GM12878 (cell line): Measurements from ENCODE around the gene MZT2A. TPM values are rescaled to one million over a fixed set of nuclear protein-coding genes. Genes with fewer than 3 reads are reported as not detected.
"Not testable (repeated sequence)": the region's sequence is repeated elsewhere in the genome, so short reads cannot be mapped to it uniquely, and the experiment has no call there.

Experiments used
- ATAC-seq: fragments of 200-7000 bp; cut with Tn5 transposase; 3 replicates; pipeline ENCODE4 v1.9.1; 2020; ENCODE audit warnings: mild to moderate bottlenecking, moderate library complexity
- BruUV-seq: library from RNA; stranded (reverse); fragments of 400-500 nt; replicated peaks from 2 replicates; lab custom pipeline; 2021; lab: Mats Ljungman, UMichigan
- CTCF ChIA-PET: fragments of 300-600 bp; sonication (Branson Sonifier 250); formaldehyde crosslinking; extraction: SDS; loops from one replicate; lab custom pipeline; 2021; ENCODE audit warnings: inconsistent platforms; lab: Yijun Ruan, JAX
- POLR2A ChIA-PET: fragments of 350-600 bp; formaldehyde crosslinking; extraction: SDS; loops from one replicate; lab custom pipeline; 2021; ENCODE audit warnings: inconsistent platforms; lab: Charles Lee
- RAD21 ChIA-PET: fragments of 300-600 bp; sonication (Branson Sonifier 250); formaldehyde crosslinking; loops from one replicate; lab custom pipeline; 2023; ENCODE audit warnings: antibody characterized with exemption; ENCODE audit not compliant: unreplicated experiment; lab: Charles Lee
- SMC1A ChIA-PET: fragments of 300-600 bp; sonication (Branson Sonifier 250); formaldehyde crosslinking; loops from one replicate; lab custom pipeline; 2023; ENCODE audit not compliant: unreplicated experiment, uncharacterized antibody; lab: Charles Lee
- DNase-seq: peaks from one replicate; pipeline ENCODE4 v3.0.0-alpha.2; 2011; ENCODE audit warnings: low read depth, low spot score
- FAIRE-seq: peaks from 3 replicates; lab custom pipeline; 2011; peaks lifted over from hg19 to GRCh38; lab: Jason Lieb, UNC
- H2AFZ ChIP-seq: 2 replicates; pipeline ENCODE4 v1.6.0; 2011; ENCODE audit warnings: low read depth, low read length, control low read depth; ENCODE audit not compliant: control insufficient read depth
- H3K27ac ChIP-seq: 2 replicates; pipeline ENCODE4 v1.5.1; 2011; ENCODE audit warnings: control low read depth; ENCODE audit not compliant: control insufficient read depth, insufficient read depth
- H3K27me3 ChIP-seq, 2 experiments: replicated peaks in 1 of 2; 2 replicates each; pipeline versions ENCODE4 v1.6.0 to v1.6.1; 2011; ENCODE audit warnings: low read length in 1 of 2; ENCODE audit not compliant: control insufficient read depth in 2 of 2, insufficient read depth in 2 of 2
- H3K36me3 ChIP-seq, 2 experiments: 2 replicates each; pipeline ENCODE4 v1.5.1; 2011; ENCODE audit warnings: low read length in 1 of 2; ENCODE audit not compliant: control insufficient read depth in 2 of 2, insufficient read depth in 2 of 2
- H3K4me1 ChIP-seq: 2 replicates; pipeline ENCODE4 v1.6.1; 2011; ENCODE audit warnings: mild to moderate bottlenecking, low read length, moderate library complexity, mixed read lengths; ENCODE audit not compliant: control insufficient read depth, insufficient read depth
- H3K4me2 ChIP-seq: 2 replicates; pipeline ENCODE4 v1.6.0; 2011; ENCODE audit warnings: control low read depth; ENCODE audit not compliant: control insufficient read depth, insufficient read depth
- H3K4me3 ChIP-seq: fragments of 200-600 bp; sonication (generic); 2 replicates; pipeline ENCODE4 v1.5.1; 2016
- H3K79me2 ChIP-seq: 2 replicates; pipeline ENCODE4 v1.6.0; 2011; ENCODE audit warnings: low read length; ENCODE audit not compliant: control insufficient read depth, insufficient read depth
- H3K9ac ChIP-seq: 2 replicates; pipeline ENCODE4 v1.8.0; 2011; ENCODE audit warnings: low read length, control low read depth, mixed read lengths; ENCODE audit not compliant: control insufficient read depth, insufficient read depth
- H3K9me3 ChIP-seq: replicated peaks from 3 replicates; pipeline ENCODE4 v1.5.1; 2011; ENCODE audit warnings: mild to moderate bottlenecking, low read length; ENCODE audit not compliant: control insufficient read depth, insufficient read depth
- H4K20me1 ChIP-seq: 2 replicates; pipeline ENCODE4 v1.6.0; 2011; ENCODE audit not compliant: control insufficient read depth, insufficient read depth
- CEBPB ChIP-seq, 2 experiments: fragments of 150-350 bp in 1 of 2; IDR thresholded peaks; 2 replicates each; pipeline ENCODE4 v1.6.1; 2012 to 2014; ENCODE audit warnings: low read depth in 2 of 2, low read length in 2 of 2, borderline replicate concordance in 1 of 2, inconsistent platforms in 1 of 2
- E4F1 ChIP-seq: fragments of 450-650 bp; IDR thresholded peaks from 2 replicates; pipeline ENCODE4 v1.6.1; 2018; ENCODE audit warnings: borderline replicate concordance, mild to moderate bottlenecking; ENCODE audit not compliant: partially characterized antibody
- ESRRA ChIP-seq: IDR thresholded peaks from 2 replicates; pipeline ENCODE4 v1.6.1; 2012; ENCODE audit warnings: mild to moderate bottlenecking, low read length, improper control_type of control experiment
- MXI1 ChIP-seq: fragments of 150-350 bp; IDR thresholded peaks from 2 replicates; pipeline ENCODE4 v1.6.1; 2011; ENCODE audit warnings: low read depth, mild to moderate bottlenecking, inconsistent platforms, low read length, improper control_type of control experiment
- NKRF ChIP-seq: fragments of 450-650 bp; conservative IDR thresholded peaks from 2 replicates; pipeline ENCODE4 v1.6.1; 2017; ENCODE audit warnings: mild to moderate bottlenecking, moderate library complexity
- PML ChIP-seq: IDR thresholded peaks from 2 replicates; pipeline ENCODE4 v1.6.1; 2012; ENCODE audit warnings: low read length, inconsistent platforms
- SMC3 ChIP-seq: IDR thresholded peaks from 2 replicates; pipeline ENCODE4 v1.6.1; 2011; ENCODE audit warnings: low read length, improper control_type of control experiment, borderline replicate concordance
- SPI1 ChIP-seq: IDR thresholded peaks from 2 replicates; pipeline ENCODE4 v1.6.1; 2011; ENCODE audit warnings: low read depth, mild to moderate bottlenecking, low read length, moderate library complexity, borderline replicate concordance; ENCODE audit not compliant: insufficient read depth
- TCF7 ChIP-seq: IDR thresholded peaks from 2 replicates; pipeline ENCODE4 v1.6.1; 2014; ENCODE audit warnings: antibody characterized with exemption, borderline replicate concordance
- WGBS: methylation state at CpG from one replicate; pipeline ENCODE4 v1.1.6; 2016; ENCODE audit warnings: low lambda C conversion rate; ENCODE audit not compliant: insufficient replicate concordance, insufficient coverage; ENCODE audit errors: missing lambda C conversion rate; 5-methylcytosine and 5-hydroxymethylcytosine counted together
- in situ Hi-C: fragments of 300-500 bp; cut with MboI; formaldehyde crosslinking; loops from 9 replicates; pipeline ENCODE4 v1.14.3; 2018; ENCODE audit warnings: mixed read lengths
- intact Hi-C: fragments of 100-400 bp; cut with micrococcal nuclease; formaldehyde crosslinking; loops from one replicate; pipeline ENCODE4 v1.14.2; 2022; ENCODE audit not compliant: unreplicated experiment
- polyA plus RNA-seq, 11 experiments: library from polyadenylated mRNA; depleted of rRNA in 4 of 11; unstranded in 6 of 11; stranded (reverse) in 5 of 11; fragments of >200 nt; fragmentation: Nextera tagmentation in 4 of 11; fragmentation: Illumina TruSeq in 1 of 11; extraction: Ambion mirVana in 4 of 11; extraction: Trizol in 1 of 11; gene quantifications; 1 replicate in 1 of 11; 2 replicates in 10 of 11; pipeline versions ENCODE4 v1.2.1 to v1.2.3, GENCODE V29; 2011 to 2016; ENCODE audit warnings: inconsistent platforms in 2 of 11, missing spikeins in 2 of 11, low read depth in 1 of 11
- total RNA-seq, 4 experiments: library from RNA; depleted of rRNA in 3 of 4; stranded (reverse); fragments of >200 nt in 3 of 4; fragmentation: Illumina TruSeq in 1 of 4; extraction: Trizol in 1 of 4; gene quantifications; 2 replicates each; pipeline versions ENCODE4 v1.2.1 to v1.2.3, GENCODE V29; 2013 to 2021

The MZT2A gene
- total and polyA plus RNA-seq, 10 of the 15 experiments (the other 5 are each of a cell fraction or from before 2014, with no cell fraction given), result 6.3 to 325 (median 151) TPM

GRCh38 chr2:131535526-131535925, 43.3 kb upstream of the MZT2A start:
- WGBS, result 50% methylated on average over 4 of the region's 4 CpGs
- no peaks in the 10 kb centered on the region for H3K27me3 ChIP-seq
- no peak overlapping the region for H3K4me2 ChIP-seq
- H3K9ac ChIP-seq, result no peak overlapping the region
- H4K20me1 ChIP-seq, result no peaks in the 10 kb centered on the region
- no peaks in the 10 kb centered on the region for H3K9me3 ChIP-seq
- H3K4me1 ChIP-seq, result no peaks in the 10 kb centered on the region
- intact Hi-C loops (no loop called here), in situ Hi-C loops (no loop called here)
- FAIRE-seq (no peak), DNase-seq (no peak), ATAC-seq (no peak)
- ChIA-PET CTCF (no interaction called here), RAD21 (no interaction called here), POLR2A (no interaction called here), SMC1A (no interaction called here)
- BruUV-seq, result no TSS peak
- no peak for TF ChIP-seq ESRRA
- no peak for TF ChIP-seq CEBPB (IDR thresholded peaks at IDR 0.05; ENCODE audit: borderline replicate concordance in 1 of 2, low read depth in 2 of 2, low read length in 2 of 2)
- TF ChIP-seq SMC3, result no peak
- TF ChIP-seq TCF7, result no peak
- TF ChIP-seq PML, result no peak
- no peak for TF ChIP-seq E4F1
- no peak for TF ChIP-seq MXI1
- TF ChIP-seq NKRF, result no peak
- TF ChIP-seq SPI1, result no peak
- no peak overlapping the region for H3K27ac ChIP-seq
- H3K36me3 ChIP-seq, result no peaks in the 10 kb centered on the region
- H2AFZ ChIP-seq, result no peak overlapping the region
- no peaks in the 10 kb centered on the region for H3K79me2 ChIP-seq
- no peak overlapping the region for H3K4me3 ChIP-seq

- not testable (repeated sequence) for FAIRE-seq, BruUV-seq
- WGBS, result 82% methylated on average over 11 of the region's 11 CpGs
Observed at GRCh38 chr2:131534965-131535364, 42.8 kb upstream of the MZT2A start.

More at GRCh38 chr2:131534965-131535364, 42.8 kb upstream of the MZT2A start:
- H3K9me3 ChIP-seq, POLR2A ChIA-PET, H3K4me3 ChIP-seq, SMC1A ChIA-PET, ATAC-seq, H3K4me1 ChIP-seq, in situ Hi-C loops, H3K36me3 ChIP-seq, H3K79me2 ChIP-seq, CTCF ChIA-PET, H2AFZ ChIP-seq, DNase-seq, H4K20me1 ChIP-seq, intact Hi-C loops, H3K27me3 ChIP-seq, H3K27ac ChIP-seq, RAD21 ChIA-PET, H3K4me2 ChIP-seq, H3K9ac ChIP-seq: not testable (repeated sequence)
